NCI-H128 (cell line): Measurements from ENCODE around the gene TMEM192.
"Not testable (repeated sequence)": the region's sequence is repeated elsewhere in the genome, so short reads cannot be mapped to it uniquely, and the experiment has no call there.

Experiments
- DNase-seq: peaks from one replicate; lab custom pipeline; 2025; ENCODE audit not compliant: unreplicated experiment; lab: John Stamatoyannopoulos, UW

The TMEM192 gene

DNA sequence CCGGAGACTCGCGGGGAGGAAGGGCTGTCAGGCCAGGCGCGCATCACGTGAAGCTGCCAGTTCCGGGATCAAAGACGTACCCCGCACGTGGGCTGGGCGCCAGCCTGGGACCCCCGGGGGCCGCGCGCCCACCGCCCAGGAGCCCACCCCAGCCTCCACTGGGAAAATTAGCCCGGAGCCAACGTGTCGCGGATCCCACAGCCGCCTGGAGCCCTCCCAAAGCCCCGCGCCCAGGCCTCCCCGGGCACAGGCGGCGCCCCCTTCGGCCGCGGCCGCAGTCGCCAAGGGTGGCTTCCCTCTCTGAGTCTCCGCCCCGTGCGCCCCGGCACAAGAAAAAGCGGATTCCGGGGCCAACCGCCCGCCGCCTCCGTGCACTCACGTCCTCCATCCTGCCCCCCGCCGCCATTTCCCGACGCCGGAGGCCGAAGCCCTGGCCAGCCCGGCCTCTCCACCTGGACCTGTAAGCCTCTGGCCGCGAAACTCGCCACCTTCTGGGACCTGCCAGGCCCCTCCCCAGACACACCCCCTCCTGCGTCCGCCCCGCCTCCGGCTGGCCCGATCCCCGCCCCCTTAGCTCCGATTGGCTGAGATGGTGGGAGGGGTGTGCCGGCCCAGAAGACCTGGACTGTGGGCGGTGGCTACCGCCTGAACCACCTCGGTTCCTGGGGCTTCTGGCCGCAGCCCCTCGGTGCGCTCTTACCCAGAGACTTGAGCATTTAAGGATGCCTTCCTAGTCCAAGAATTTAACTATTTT lies at the start of gene TMEM192:
TMEM192 (minus strand) TSS at position 493 of the 754 bp plus-strand sequence; CDS start at position 406, 87 bp downstream.
- peak; percentile 51 for DNase-seq

GRCh38 chr4:165158762-165159161 lies 46.1 kb upstream of the TMEM192 start:
- no peak for DNase-seq

DNA sequence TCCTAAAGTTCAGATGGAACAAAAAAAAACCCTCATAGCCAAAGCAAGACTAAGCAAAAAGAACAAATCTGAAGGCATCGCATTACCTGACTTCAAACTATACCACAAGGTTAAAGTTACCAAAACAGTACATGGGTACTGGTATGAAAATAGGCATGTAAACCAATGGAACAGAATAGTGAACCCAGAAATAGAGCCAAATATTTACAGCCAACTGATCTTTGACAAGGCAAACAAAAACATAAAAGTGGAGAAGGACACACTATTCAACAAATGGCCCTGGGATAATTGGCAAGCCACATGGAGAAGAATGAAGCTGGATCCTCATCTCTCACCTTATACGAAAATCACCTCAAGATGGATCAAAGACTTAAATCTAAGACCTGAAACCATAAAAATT lies 44.2 kb upstream of the TMEM192 start:
- DNase-seq: no peak

DNA sequence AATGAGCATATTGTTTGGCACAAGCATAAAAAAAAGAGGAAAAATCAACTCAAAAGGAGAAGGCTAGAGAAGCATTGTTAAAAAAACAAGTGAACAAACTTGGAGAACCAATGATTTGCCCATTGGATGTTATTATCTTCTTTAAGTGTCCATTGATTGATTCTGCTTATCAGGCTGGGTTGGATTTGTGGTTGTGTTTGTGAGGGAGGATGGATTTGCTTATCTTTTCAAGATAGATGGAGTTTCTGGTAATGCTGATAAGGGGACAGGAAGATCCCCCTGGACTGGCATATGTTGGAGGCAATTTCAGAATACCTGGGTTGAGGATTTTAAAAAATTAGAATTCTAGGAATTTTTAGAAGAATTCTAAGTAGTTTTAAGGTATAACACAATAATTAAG lies 41.8 kb upstream of the TMEM192 start:
- no peak for DNase-seq

DNA sequence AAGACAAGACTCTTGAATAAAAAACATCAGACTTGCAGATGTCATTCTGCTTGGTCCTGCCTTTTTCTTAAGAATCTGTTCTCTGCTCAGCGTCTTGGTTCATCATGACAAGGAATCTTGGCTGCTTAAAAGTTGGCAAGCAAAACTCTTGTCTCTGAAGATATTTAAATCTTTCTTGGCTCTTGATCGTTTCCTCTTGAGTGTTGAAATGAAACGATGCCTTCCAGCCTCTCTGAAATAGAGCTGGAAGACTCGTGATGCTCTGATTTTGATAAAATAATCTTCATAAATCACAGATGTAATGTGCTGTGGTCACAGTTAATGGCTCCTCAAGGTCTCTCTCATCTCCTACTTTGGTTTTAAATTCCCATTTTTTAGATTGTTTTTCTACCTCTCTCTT lies 39.9 kb upstream of the TMEM192 start:
- no peak for DNase-seq

- no peak for DNase-seq
Observed at GRCh38 chr4:165151734-165152133, 39.1 kb upstream of the TMEM192 start.

- no peak for DNase-seq
Observed at GRCh38 chr4:165150545-165150944, 37.9 kb upstream of the TMEM192 start.

GRCh38 chr4:165138843-165139242 lies 26.2 kb upstream of the TMEM192 start:
- no peak for DNase-seq

DNA sequence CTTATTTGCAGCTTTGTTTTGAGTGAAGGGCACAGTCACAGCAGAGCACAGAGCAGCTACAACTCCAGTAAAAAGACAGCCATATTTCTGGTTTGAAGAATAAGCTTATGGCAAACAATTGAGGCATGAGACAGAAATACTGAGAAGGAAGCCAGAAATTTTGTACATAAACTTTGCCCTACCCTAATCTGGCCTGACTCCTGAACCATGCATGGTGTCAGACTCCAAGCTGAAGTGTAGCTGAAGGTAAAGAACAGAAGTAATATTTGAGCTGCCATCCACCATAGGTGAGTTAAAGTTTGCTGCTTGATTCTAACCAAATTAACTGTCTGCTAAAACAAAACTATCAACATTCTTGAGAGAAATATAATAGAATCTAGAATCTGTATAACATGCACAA lies 24.5 kb upstream of the TMEM192 start:
- no peak for DNase-seq

- DNase-seq: no peak
Observed at GRCh38 chr4:165136529-165136928, 23.9 kb upstream of the TMEM192 start.

DNA sequence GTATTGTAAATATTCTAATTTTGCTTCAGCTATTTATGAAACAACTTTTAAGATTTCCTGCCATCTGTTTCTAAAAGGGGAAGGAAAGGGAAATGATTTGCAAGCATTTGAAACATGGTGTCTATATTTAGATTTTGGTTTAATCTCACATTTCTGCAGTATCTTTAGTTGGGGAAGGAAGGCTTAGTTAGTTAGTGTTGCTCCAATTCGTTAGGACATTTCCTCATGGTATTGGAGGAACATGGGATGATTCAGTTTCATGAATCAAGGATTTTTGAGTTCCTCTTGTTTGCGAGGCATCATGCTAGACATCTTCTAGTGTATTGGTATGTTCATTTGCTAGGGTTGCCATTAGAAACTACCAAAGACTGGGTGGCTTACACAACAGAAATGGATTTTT lies 20.5 kb upstream of the TMEM192 start:
- no peak for DNase-seq

- DNase-seq: peak; percentile 33
Observed at GRCh38 chr4:165131247-165131832, 18.7 kb upstream of the TMEM192 start.

- DNase-seq: no peak
Observed at GRCh38 chr4:165129924-165130323, 17.3 kb upstream of the TMEM192 start.

GRCh38 chr4:165125869-165126499 lies 13.3 kb upstream of the TMEM192 start:
- not testable (repeated sequence) for DNase-seq

DNA sequence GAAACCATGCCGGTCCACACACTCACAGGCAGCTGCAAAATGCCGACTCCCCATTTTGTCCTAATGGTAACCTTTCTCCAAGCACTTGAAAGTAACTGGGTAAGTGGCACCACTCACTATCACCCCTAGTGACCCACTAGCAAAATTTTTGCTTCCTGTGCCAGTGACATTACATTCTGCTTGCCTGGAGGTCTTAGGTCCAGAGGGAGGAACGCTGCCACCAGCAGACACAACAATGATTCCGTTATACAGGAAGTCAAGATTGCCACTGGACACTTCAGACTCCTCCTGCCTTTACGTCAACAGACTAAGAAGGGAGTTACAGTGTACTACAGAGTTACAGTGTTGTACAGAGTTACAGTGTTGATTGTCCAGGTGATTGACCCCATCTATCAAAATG lies 11.8 kb upstream of the TMEM192 start:
- DNase-seq: no peak

GRCh38 chr4:165118256-165118909 lies 5.7 kb upstream of the TMEM192 start:
- no peak for DNase-seq

- no peak for DNase-seq
Observed at GRCh38 chr4:165115301-165115700, 2.6 kb upstream of the TMEM192 start.

DNA sequence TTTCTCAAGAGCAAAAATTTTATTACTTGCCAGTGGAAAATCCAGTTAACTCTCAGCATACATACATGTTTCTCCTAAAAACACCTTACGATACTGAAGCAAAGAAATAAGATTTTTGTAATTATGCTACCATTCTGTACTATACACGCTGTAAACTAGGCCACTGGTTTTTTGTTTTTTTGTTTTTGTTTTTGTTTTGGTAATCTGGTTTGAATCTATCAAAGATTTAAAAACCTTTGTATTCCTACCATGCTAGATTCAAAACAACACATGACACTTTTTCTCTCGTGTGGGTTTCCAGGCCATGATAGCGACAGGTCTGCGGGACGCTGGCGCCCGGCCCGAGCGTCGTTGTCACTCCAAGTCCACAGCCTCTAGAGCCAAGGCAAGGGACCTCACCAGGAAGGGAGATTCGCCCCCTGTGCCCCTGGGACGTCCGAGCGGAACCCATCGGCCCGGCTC lies 723 bp downstream of the TMEM192 start:
- no peak for DNase-seq

DNA sequence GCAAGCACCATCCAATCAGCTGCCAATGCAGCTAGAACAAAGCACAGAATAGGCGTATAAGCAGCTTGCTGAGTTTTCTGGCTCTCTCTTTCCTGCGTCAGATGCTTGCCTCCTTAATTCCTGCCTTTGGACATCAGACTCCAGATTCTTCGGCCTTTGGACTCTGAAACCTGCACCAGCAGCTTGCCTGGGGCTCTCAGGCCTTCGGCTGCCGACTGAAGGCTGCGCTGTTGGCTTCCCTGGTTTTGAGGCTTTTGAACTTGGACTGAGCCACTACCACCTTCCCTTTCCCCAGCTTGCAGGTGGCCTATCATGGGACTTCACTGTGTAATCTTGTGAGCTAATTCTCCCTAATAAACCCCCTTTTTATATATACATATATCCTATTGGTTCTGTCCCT lies 6.1 kb downstream of the TMEM192 start:
- DNase-seq: no peak

DNA sequence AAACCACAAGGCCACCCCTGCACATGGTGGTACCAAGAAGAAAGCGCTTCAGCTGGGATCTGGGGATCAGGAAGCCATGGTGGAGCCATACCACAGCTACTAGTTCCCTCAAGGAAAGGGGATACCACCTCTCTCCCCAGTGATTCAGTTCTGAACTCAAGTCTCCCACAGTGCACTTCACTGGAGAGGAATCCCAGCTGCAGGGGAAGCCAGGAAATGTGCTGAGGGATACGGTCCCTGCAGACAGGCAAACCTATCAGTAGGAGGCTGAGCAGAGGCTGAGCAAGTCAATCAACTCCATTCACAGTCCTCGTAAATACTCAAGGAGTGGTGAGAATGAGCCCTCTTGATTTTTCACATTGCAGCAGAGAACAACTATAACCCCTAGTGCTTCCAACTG lies 11.0 kb downstream of the TMEM192 start:
- no peak for DNase-seq

DNA sequence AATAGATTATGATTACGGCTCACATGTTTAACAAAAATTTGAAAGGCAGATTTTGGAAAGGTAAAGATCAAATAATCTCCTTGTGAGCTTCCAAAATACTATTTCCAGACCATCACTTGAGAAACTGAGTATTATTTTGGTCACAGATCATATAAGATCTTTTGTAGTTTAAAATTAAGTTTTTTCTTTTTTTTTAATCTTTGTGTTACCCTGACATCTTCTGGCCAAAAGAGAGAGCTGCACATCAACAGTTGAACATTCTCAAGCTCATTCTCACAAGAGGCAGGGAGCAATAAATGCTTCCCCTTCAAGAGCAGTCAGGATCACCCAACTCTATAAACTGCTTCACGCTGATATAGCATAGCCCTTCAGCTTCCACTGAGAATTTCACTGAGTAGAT lies 15.9 kb downstream of the TMEM192 start:
- no peak for DNase-seq

DNA sequence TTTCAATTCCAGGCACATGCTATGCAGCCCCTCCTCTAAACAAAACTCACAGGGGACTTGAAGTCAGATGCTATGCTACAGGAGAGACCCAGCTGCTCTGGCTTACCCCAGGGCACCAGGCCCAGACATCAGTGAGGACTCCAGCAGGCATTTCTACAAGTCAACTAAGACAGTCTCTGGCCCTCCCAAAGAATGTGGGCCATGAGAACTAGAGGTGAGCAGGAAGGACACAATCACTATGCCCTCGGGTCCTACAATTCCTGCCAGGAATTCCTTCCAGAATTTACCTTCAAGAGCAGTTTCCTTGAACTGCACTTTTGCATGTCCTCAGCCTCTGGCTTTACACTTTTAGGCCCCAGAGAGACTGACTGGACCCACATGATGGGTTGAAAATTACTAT lies 17.4 kb downstream of the TMEM192 start:
- DNase-seq: no peak
